Left lung (tissue), 10 donors: Measurements from ENCODE around the gene ZNF318. TPM values are rescaled to one million over a fixed set of nuclear protein-coding genes. Genes with fewer than 3 reads are reported as not detected.

ENCODE experiments used
- ATAC-seq: fragments of 200-7000 bp; cut with Tn5 transposase; one replicate; pipeline ENCODE4 v1.9.1; 2020; ENCODE audit warnings: moderate library complexity
- DNase-seq, 4 donors: peaks; one replicate each; pipeline ENCODE4 v3.0.0-alpha.2; 2013 to 2020
- H3K27ac ChIP-seq, 2 donors: fragments of 200-600 bp; sonication (generic) in 1 of 2; one replicate each; pipeline versions ENCODE4 v1.5.0 to v1.8.0; 2020 to 2021
- H3K27me3 ChIP-seq, 2 donors: fragments of 200-600 bp; sonication (generic) in 1 of 2; one replicate each; pipeline versions ENCODE4 v1.5.0 to v1.8.0; 2020 to 2021
- H3K36me3 ChIP-seq, 2 donors: fragments of 200-600 bp; sonication (generic) in 1 of 2; one replicate each; pipeline versions ENCODE4 v1.5.0 to v1.8.0; 2020 to 2021
- H3K4me1 ChIP-seq, 2 donors: fragments of 200-600 bp; one replicate each; pipeline ENCODE4 v1.8.0; 2021
- H3K4me3 ChIP-seq, 2 donors: fragments of 200-600 bp; sonication (generic) in 1 of 2; one replicate each; pipeline versions ENCODE4 v1.5.0 to v1.8.0; 2020 to 2021; ENCODE audit warnings: mild to moderate bottlenecking in 1 of 2
- H3K9me3 ChIP-seq, 2 donors: fragments of 200-600 bp; sonication (generic) in 1 of 2; one replicate each; pipeline versions ENCODE4 v1.5.0 to v1.8.0; 2020 to 2021
- CTCF ChIP-seq, 2 donors: fragments of 200-600 bp; sonication (generic) in 1 of 2; IDR thresholded peaks; one replicate each; pipeline versions ENCODE4 v1.5.0 to v1.8.0; 2021; ENCODE audit warnings: antibody characterized with exemption in 2 of 2
- intact Hi-C, 2 donors: fragments of 100-400 bp; cut with DNase I; formaldehyde crosslinking; loops; one replicate each; pipeline versions ENCODE4 v1.11.2 to v1.14.2; 2022
- polyA plus RNA-seq, 6 donors: library from polyadenylated mRNA; unstranded; fragments of 120-200 nt; gene quantifications; one replicate each; pipeline ENCODE4 v1.2.1, GENCODE V29; 2013; ENCODE audit not compliant: insufficient read length in 6 of 6
- total RNA-seq, 2 donors: library from RNA; stranded (reverse); fragmentation: NEBNext Ultra II Directional; extraction: Animal tissue kit (Norgen Biotek cat#: 25700); gene quantifications; one replicate each; pipeline ENCODE4 v1.2.1, GENCODE V29; 2021
- donor health status: DM: no; HTN: yes; CAD: no.
- donor health status: DM: no; HTN: no; CAD: no.

The ZNF318 gene
- total and polyA plus RNA-seq, 8 donors = 13.3 to 37.6 (median 31.8) TPM

- Histone ChIP-seq H3K27me3 (peaks cover 0 to 49% of the 10 kb centered on the region in 2 donors), H3K27ac (no peak overlapping the region), H3K4me3 (no peak overlapping the region), H3K36me3 (no peaks in the 10 kb centered on the region), H3K9me3 (no peaks in the 10 kb centered on the region), H3K4me1 (no peaks in the 10 kb centered on the region)
- intact Hi-C loops = no loop called here
- DNase-seq = no peak
- no peak for TF ChIP-seq CTCF (IDR thresholded peaks at IDR 0.05)
- no peak for ATAC-seq
Measured at GRCh38 chr6:43301081-43301870, 68.2 kb downstream of the ZNF318 start.

- Histone ChIP-seq H3K27ac (no peak overlapping the region), H3K27me3 (peaks cover 0 to 49% of the 10 kb centered on the region in 2 donors), H3K36me3 (no peaks in the 10 kb centered on the region), H3K4me3 (no peak overlapping the region), H3K4me1 (no peaks in the 10 kb centered on the region), H3K9me3 (no peaks in the 10 kb centered on the region)
- DNase-seq (no peak), ATAC-seq (no peak)
- intact Hi-C loops = no loop called here
- no peak for TF ChIP-seq CTCF (IDR thresholded peaks at IDR 0.05)
Measured at GRCh38 chr6:43299338-43300293, 69.8 kb downstream of the ZNF318 start.

DNA sequence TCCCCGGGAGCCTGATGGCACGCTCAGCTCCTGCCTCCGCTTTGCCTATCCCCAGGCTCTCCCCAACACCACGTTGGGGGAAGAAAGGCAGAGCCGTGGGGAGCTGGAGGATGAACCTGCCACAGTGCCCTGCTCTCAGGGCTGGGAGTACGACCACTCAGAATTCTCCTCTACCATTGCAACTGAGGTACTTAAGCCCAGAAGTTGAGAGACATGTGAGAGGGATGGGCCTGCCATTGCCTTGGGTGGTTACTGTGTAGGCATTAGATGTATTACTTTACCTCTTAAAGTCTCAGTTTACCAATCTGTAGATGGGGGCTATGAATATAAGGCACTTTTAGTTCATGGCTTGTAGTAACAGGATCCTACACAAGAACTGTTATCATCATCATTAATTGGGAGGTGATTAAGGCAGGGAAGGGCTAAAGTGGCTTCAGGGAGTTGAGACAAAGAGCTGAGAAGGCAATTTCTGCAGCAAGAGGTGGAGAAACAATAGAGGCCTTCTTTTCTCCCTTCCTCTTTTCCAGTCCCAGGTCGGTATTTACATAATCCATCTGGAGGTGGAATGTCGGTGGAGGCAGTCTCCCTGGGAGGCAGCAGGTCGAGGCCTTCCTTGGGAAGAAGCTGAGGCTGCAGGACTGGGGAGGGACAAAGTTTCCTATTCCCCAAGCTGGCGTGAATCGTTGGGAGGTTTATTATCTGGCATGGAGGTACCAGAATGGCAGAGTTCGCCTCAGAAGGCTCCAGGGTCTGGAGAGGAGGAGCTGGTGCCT is 70.7 kb downstream of the ZNF318 start:
- TF ChIP-seq CTCF (IDR thresholded peaks at IDR 0.05) = no peak
- no peaks in the 10 kb centered on the region for H3K9me3 ChIP-seq
- no peaks in the 10 kb centered on the region for H3K36me3 ChIP-seq
- DNase-seq = no peak
- no peak overlapping the region for H3K4me3 ChIP-seq
- H3K27ac ChIP-seq = no peak overlapping the region
- ATAC-seq = no peak
- no peaks in the 10 kb centered on the region for H3K4me1 ChIP-seq
- H3K27me3 ChIP-seq = peaks cover 0 to 49% of the 10 kb centered on the region in 2 donors
- intact Hi-C loops = no loop called here

GRCh38 chr6:43297644-43298564 is 71.5 kb downstream of the ZNF318 start, which contains the start of gene SLC22A7:
Gene SLC22A7 (plus strand): TSS chr6:43298260. CDS start chr6:43298359, 99 bp downstream.
- H3K4me1 ChIP-seq = no peaks in the 10 kb centered on the region
- H3K27ac ChIP-seq = no peak within 1 kb of the TSS
- TF ChIP-seq CTCF (IDR thresholded peaks at IDR 0.05) = no peak
- H3K4me3 ChIP-seq = no peak within 1 kb of the TSS
- H3K36me3 ChIP-seq = no peaks in the 10 kb centered on the region
- intact Hi-C loops = no loop called here
- ATAC-seq (no peak), DNase-seq (no peak)
- H3K9me3 ChIP-seq = no peaks in the 10 kb centered on the region
- peaks cover 0 to 49% of the 10 kb centered on the region in 2 donors for H3K27me3 ChIP-seq
